GM18861 (cell line): ENCODE measurements around the gene CRABP2.

Source experiments
- ATAC-seq: cut with Tn5 transposase; IDR thresholded peaks from one replicate; pipeline ENCODE4 v1.9.1; 2021; ENCODE audit not compliant: unreplicated experiment

The CRABP2 gene

GRCh38 chr1:156656806-156657740, 48.3 kb downstream of the CRABP2 start:
- ATAC-seq: no peak

GRCh38 chr1:156655904-156656516, 49.4 kb downstream of the CRABP2 start:
- no peak for ATAC-seq

- ATAC-seq: no peak
These were observed 50.1 kb downstream of the CRABP2 start for GRCh38 chr1:156655151-156655903.

- ATAC-seq: no peak
These were observed 50.7 kb downstream of the CRABP2 start for GRCh38 chr1:156654700-156655099.

- no peak for ATAC-seq
These were observed 52.4 kb downstream of the CRABP2 start for GRCh38 chr1:156652992-156653355.

- no peak for ATAC-seq
These were observed 53.0 kb downstream of the CRABP2 start for GRCh38 chr1:156652131-156652991.
